Neural progenitor cell (in vitro differentiated cells): ENCODE measurements around the gene WDR35. TPM values are rescaled to one million over a fixed set of nuclear protein-coding genes. Genes with fewer than 3 reads are reported as not detected.

Experiments used
- DNase-seq: peaks from one replicate; pipeline ENCODE4 v3.0.0-alpha.2; 2016; ENCODE audit warnings: low spot score
- H2AFZ ChIP-seq: fragments of 200-600 bp; sonication (generic); replicated peaks from 2 replicates; pipeline ENCODE4 v1.6.1; 2016; ENCODE audit warnings: antibody characterized with exemption
- H3F3A ChIP-seq: fragments of 200-600 bp; sonication (generic); 2 replicates; pipeline ENCODE4 v1.6.1; 2016; ENCODE audit warnings: antibody characterized with exemption, low read depth
- H3K27ac ChIP-seq: fragments of 200-600 bp; sonication (generic); 2 replicates; pipeline ENCODE4 v1.5.1; 2016; ENCODE audit warnings: mild to moderate bottlenecking
- H3K27me3 ChIP-seq: fragments of 200-600 bp; sonication (generic); 2 replicates; pipeline ENCODE4 v1.6.1; 2016; ENCODE audit warnings: mild to moderate bottlenecking, moderate library complexity
- H3K36me3 ChIP-seq: fragments of 200-600 bp; sonication (generic); 2 replicates; pipeline ENCODE4 v1.5.1; 2016
- H3K4me1 ChIP-seq: fragments of 200-600 bp; sonication (generic); 2 replicates; pipeline ENCODE4 v1.6.1; 2016; ENCODE audit warnings: mixed run types
- H3K4me2 ChIP-seq: fragments of 200-600 bp; sonication (generic); 2 replicates; pipeline ENCODE4 v1.6.1; 2016
- H3K4me3 ChIP-seq: fragments of 200-600 bp; sonication (generic); 2 replicates; pipeline ENCODE4 v1.5.1; 2016
- H3K79me2 ChIP-seq: fragments of 200-600 bp; sonication (generic); 2 replicates; pipeline ENCODE4 v1.6.1; 2016; ENCODE audit warnings: low read depth
- H3K9ac ChIP-seq: fragments of 200-600 bp; sonication (generic); 2 replicates; pipeline ENCODE4 v1.6.1; 2016
- H3K9me3 ChIP-seq: fragments of 200-600 bp; sonication (generic); 2 replicates; pipeline ENCODE4 v1.5.1; 2016; ENCODE audit warnings: low read depth
- H4K20me1 ChIP-seq: fragments of 200-600 bp; sonication (generic); 2 replicates; pipeline ENCODE4 v1.6.1; 2016; ENCODE audit warnings: low read depth
- H3K27ac Mint-ChIP-seq: 3 replicates; pipeline ENCODE4 v1.8.0; 2021; ENCODE audit warnings: mixed read lengths
- H3K27me3 Mint-ChIP-seq: 2 replicates; pipeline ENCODE4 v1.8.0; 2022; ENCODE audit warnings: low read depth, mild to moderate bottlenecking, inconsistent platforms, moderate library complexity, mixed read lengths; ENCODE audit not compliant: insufficient read depth
- H3K36me3 Mint-ChIP-seq: 3 replicates; pipeline ENCODE4 v1.8.0; 2021; ENCODE audit warnings: mixed read lengths
- H3K4me1 Mint-ChIP-seq: 3 replicates; pipeline ENCODE4 v1.8.0; 2021; ENCODE audit warnings: mixed read lengths
- H3K4me3 Mint-ChIP-seq: 3 replicates; pipeline ENCODE4 v1.8.0; 2021; ENCODE audit warnings: mild to moderate bottlenecking, moderate library complexity, mixed read lengths
- H3K9me3 Mint-ChIP-seq: 3 replicates; pipeline ENCODE4 v1.8.0; 2020; ENCODE audit warnings: mixed read lengths
- EZH2 ChIP-seq: fragments of 200-600 bp; sonication (generic); IDR thresholded peaks from 2 replicates; pipeline ENCODE4 v1.6.1; 2017; ENCODE audit warnings: antibody characterized with exemption, mild to moderate bottlenecking, moderate library complexity
- EZH2phosphoT487 ChIP-seq: fragments of 200-600 bp; sonication (generic); IDR thresholded peaks from 2 replicates; pipeline ENCODE4 v1.6.1; 2017; ENCODE audit warnings: antibody characterized with exemption
- total RNA-seq: library from RNA; depleted of rRNA; stranded (reverse); fragments of >200 nt; gene quantifications from 2 replicates; pipeline ENCODE4 v1.2.3, GENCODE V29; 2015; ENCODE audit warnings: low replicate concordance
- TF ChIP-seq, protein P1 (sequence below): fragments of 200-600 bp; sonication (generic); IDR thresholded peaks from 2 replicates; pipeline ENCODE4 v1.5.1; 2017; ENCODE audit warnings: antibody characterized with exemption, mild to moderate bottlenecking

The WDR35 gene
- total RNA-seq, 1 donor from 2014 or later, result 31.6 TPM

DNA sequence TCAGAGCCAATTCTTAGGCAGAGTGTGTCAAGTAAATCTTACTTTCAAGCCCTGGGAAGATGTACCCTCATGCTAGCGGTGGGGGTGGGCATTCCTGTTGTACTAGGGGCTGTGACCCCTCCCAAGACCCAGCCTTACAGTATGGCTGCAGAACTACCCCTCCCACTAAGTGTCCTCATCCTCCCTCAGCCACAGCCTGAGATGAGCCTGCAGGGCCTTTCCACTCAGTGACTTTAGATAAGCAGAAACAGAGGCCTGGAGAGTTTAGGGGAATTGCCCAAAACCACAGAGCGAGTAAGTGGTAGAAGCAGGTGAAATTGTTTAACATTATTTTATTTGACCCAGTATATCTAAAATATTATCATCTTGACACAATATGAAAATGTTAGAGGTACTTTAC lies 124.8 kb downstream of the WDR35 start:
- peaks cover 40% of the 10 kb centered on the region for H3K27me3 ChIP-seq
- no peak overlapping the region for H2AFZ ChIP-seq
- no peaks in the 10 kb centered on the region for H4K20me1 ChIP-seq
- no peak overlapping the region for H3K9ac ChIP-seq
- Mint-ChIP-seq H3K4me3 (no peak overlapping the region), H3K27ac (no peak overlapping the region), H3K36me3 (no peaks in the 10 kb centered on the region), H3K4me1 (peaks cover 6% of the 10 kb centered on the region), H3K9me3 (peaks cover 2% of the 10 kb centered on the region), H3K27me3 (peaks cover 21% of the 10 kb centered on the region)
- H3K4me1 ChIP-seq, result no peaks in the 10 kb centered on the region
- peaks cover 3% of the 10 kb centered on the region for H3F3A ChIP-seq
- no peak overlapping the region for H3K27ac ChIP-seq
- no peak overlapping the region for H3K4me2 ChIP-seq
- no peaks in the 10 kb centered on the region for H3K36me3 ChIP-seq
- TF ChIP-seq EZH2phosphoT487 (no peak), EZH2 (no peak)
- TF ChIP-seq, protein P1, sequence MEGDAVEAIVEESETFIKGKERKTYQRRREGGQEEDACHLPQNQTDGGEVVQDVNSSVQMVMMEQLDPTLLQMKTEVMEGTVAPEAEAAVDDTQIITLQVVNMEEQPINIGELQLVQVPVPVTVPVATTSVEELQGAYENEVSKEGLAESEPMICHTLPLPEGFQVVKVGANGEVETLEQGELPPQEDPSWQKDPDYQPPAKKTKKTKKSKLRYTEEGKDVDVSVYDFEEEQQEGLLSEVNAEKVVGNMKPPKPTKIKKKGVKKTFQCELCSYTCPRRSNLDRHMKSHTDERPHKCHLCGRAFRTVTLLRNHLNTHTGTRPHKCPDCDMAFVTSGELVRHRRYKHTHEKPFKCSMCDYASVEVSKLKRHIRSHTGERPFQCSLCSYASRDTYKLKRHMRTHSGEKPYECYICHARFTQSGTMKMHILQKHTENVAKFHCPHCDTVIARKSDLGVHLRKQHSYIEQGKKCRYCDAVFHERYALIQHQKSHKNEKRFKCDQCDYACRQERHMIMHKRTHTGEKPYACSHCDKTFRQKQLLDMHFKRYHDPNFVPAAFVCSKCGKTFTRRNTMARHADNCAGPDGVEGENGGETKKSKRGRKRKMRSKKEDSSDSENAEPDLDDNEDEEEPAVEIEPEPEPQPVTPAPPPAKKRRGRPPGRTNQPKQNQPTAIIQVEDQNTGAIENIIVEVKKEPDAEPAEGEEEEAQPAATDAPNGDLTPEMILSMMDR, result no peak
- H3K4me3 ChIP-seq, result no peak overlapping the region
- H3K9me3 ChIP-seq, result no peaks in the 10 kb centered on the region
- no peak for DNase-seq
- no peaks in the 10 kb centered on the region for H3K79me2 ChIP-seq

DNA sequence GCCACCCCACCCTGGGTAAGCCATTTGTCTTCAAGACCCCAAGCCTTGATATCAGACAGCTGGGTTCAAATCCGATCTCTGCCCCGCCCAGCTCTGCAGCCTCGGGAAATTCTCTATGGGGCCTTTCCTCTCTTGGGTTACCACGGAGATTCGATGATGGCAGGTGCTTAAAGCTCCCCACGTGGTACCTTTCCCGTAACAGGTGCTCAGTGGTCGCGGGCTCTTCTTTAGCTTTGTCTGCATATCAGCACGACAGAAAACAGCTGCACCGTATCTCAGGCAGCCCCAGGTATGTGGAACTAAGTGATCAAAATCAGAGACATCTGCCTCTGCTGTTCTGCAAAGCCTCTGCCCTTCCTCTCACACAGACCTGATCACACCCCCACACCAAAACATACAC lies 125.5 kb downstream of the WDR35 start:
- H4K20me1 ChIP-seq, result no peaks in the 10 kb centered on the region
- H3K27ac Mint-ChIP-seq, result no peak overlapping the region
- DNase-seq, result no peak
- H3K36me3 Mint-ChIP-seq, result no peaks in the 10 kb centered on the region
- H3F3A ChIP-seq, result peaks cover 3% of the 10 kb centered on the region
- no peak overlapping the region for H3K4me3 Mint-ChIP-seq
- peaks cover 15% of the 10 kb centered on the region for H3K27me3 Mint-ChIP-seq
- H2AFZ ChIP-seq, result no peak overlapping the region
- H3K4me1 ChIP-seq, result no peaks in the 10 kb centered on the region
- H3K79me2 ChIP-seq, result no peaks in the 10 kb centered on the region
- H3K27me3 ChIP-seq, result peaks cover 36% of the 10 kb centered on the region
- no peak overlapping the region for H3K27ac ChIP-seq
- TF ChIP-seq EZH2 (no peak), EZH2phosphoT487 (no peak)
- TF ChIP-seq, protein P1, result no peak
- no peak overlapping the region for H3K9ac ChIP-seq
- no peaks in the 10 kb centered on the region for H3K9me3 ChIP-seq
- H3K36me3 ChIP-seq, result no peaks in the 10 kb centered on the region
- no peak overlapping the region for H3K4me2 ChIP-seq
- peaks cover 6% of the 10 kb centered on the region for H3K4me1 Mint-ChIP-seq
- peaks cover 2% of the 10 kb centered on the region for H3K9me3 Mint-ChIP-seq
- H3K4me3 ChIP-seq, result no peak overlapping the region

DNA sequence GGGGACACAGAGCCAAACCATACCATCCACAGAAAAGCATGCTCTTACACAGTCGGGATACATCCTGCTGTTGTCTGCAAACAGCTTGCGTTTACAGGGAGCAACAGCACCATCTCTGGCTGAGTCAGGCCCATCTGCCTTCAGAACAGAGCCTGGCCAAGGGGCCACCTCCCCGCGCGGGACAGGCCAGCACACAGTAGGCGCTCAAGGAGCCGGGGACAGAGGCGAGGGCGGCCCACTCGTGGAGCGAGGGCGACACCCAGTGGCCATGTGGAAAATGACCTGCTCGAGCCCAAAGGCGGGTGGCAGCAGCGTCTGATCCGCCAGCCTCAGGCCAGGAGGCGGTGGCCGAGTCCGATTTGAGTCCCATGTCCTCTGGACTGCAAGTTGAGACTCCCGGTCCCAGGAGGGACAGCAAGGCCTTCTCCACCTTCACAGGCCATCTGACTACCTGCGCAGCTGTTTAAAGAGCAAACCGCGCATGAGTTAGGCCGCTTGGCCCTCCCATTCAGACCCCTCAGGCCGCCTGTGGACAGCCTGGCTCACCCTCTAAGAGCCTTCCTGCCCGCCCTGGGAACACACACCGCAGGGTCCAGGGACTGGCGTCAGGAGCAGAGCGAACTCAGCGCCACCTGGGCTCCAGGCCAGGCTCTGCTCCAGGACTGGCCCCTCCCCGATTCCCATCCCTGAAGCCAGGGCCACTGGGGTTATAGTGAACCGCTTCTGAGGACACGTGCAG lies 126.4 kb downstream of the WDR35 start:
- peak overlapping the region; percentile 73 for H3K4me2 ChIP-seq
- H2AFZ ChIP-seq, result peak overlapping the region; percentile 90
- no peak overlapping the region for H3K27ac Mint-ChIP-seq

More for the DNA sequence above, 126.4 kb downstream of the WDR35 start:
- H3K4me1 Mint-ChIP-seq, result peaks cover 6% of the 10 kb centered on the region
- Histone ChIP-seq H3K9me3 (no peaks in the 10 kb centered on the region), H4K20me1 (no peaks in the 10 kb centered on the region), H3K27me3 (peaks cover 27% of the 10 kb centered on the region), H3K36me3 (no peaks in the 10 kb centered on the region), H3K4me3 (peak overlapping the region; percentile 37), H3K27ac (no peak overlapping the region), H3F3A (peaks cover 3% of the 10 kb centered on the region), H3K9ac (no peak overlapping the region), H3K4me1 (no peaks in the 10 kb centered on the region), H3K79me2 (no peaks in the 10 kb centered on the region)
- no peaks in the 10 kb centered on the region for H3K36me3 Mint-ChIP-seq
- H3K27me3 Mint-ChIP-seq, result peaks cover 13% of the 10 kb centered on the region
- TF ChIP-seq EZH2, result no peak
- TF ChIP-seq, protein P1, result peak; percentile 94
- H3K4me3 Mint-ChIP-seq, result no peak overlapping the region
- H3K9me3 Mint-ChIP-seq, result peaks cover 2% of the 10 kb centered on the region
- peak; percentile 89 for DNase-seq
